Thoracic aorta (tissue), 2 donors: ENCODE data around the gene HTR4. TPM values are rescaled to one million over a fixed set of nuclear protein-coding genes. Genes with fewer than 3 reads are reported as not detected.
"Not testable (repeated sequence)": the region's sequence is repeated elsewhere in the genome, so short reads cannot be mapped to it uniquely, and the experiment has no call there.

Source experiments
- ATAC-seq: fragments of 150-250 bp; one replicate; pipeline ENCODE4 v1.8.0; 2017; ENCODE audit warnings: low read depth; ENCODE audit not compliant: insufficient number of reproducible peaks, low FRiP score
- DNase-seq: peaks from one replicate; pipeline ENCODE4 v3.0.0-alpha.2; 2020; ENCODE audit warnings: low spot score
- H3K27ac ChIP-seq, 2 donors: fragments of 200-600 bp; sonication (generic); 1 replicate in 1 of 2; 2 replicates in 1 of 2; pipeline ENCODE4 v1.5.1; 2016; ENCODE audit warnings: mild to moderate bottlenecking in 2 of 2, moderate library complexity in 2 of 2
- H3K27me3 ChIP-seq: fragments of 200-600 bp; sonication (generic); replicated peaks from 2 replicates; pipeline ENCODE4 v1.6.0; 2016; ENCODE audit warnings: mild to moderate bottlenecking; ENCODE audit not compliant: insufficient read depth
- H3K36me3 ChIP-seq: fragments of 200-600 bp; sonication (generic); one replicate; pipeline ENCODE4 v1.5.1; 2016
- H3K4me1 ChIP-seq, 2 donors: fragments of 200-600 bp; sonication (generic); 1 replicate in 1 of 2; 2 replicates in 1 of 2; pipeline versions ENCODE4 v1.5.1 to v1.6.0; 2016; ENCODE audit warnings: low read depth in 2 of 2, mild to moderate bottlenecking in 1 of 2; ENCODE audit not compliant: control insufficient read depth in 1 of 2
- H3K4me3 ChIP-seq: fragments of 200-600 bp; sonication (generic); 2 replicates; pipeline ENCODE4 v1.5.1; 2016; ENCODE audit warnings: mild to moderate bottlenecking
- H3K9me3 ChIP-seq: fragments of 200-600 bp; sonication (generic); 2 replicates; pipeline ENCODE4 v1.5.1; 2016
- CTCF ChIP-seq: fragments of 200-600 bp; sonication (generic); IDR thresholded peaks from one replicate; pipeline ENCODE4 v1.5.1; 2019; ENCODE audit warnings: antibody characterized with exemption
- total RNA-seq, 2 donors: library from RNA; depleted of rRNA; stranded (reverse); fragments of >200 nt; gene quantifications; one replicate each; pipeline versions ENCODE4 v1.1.0 to v1.2.3, GENCODE V29; 2016

Gene HTR4
- total RNA-seq, 2 donors from 2014 or later: 3.9 to 7.8 TPM

- no peak for TF ChIP-seq CTCF
- H3K27ac ChIP-seq: no peak overlapping the region
- H3K4me1 ChIP-seq: peaks cover 3 to 12% of the 10 kb centered on the region in 2 donors
- no peaks in the 10 kb centered on the region for H3K27me3 ChIP-seq
- no peak overlapping the region for H3K4me3 ChIP-seq
- no peak for DNase-seq
- no peaks in the 10 kb centered on the region for H3K36me3 ChIP-seq
- ATAC-seq: no peak
- H3K9me3 ChIP-seq: peaks cover 3% of the 10 kb centered on the region
Observed at GRCh38 chr5:148683651-148684050, 29.3 kb upstream of the HTR4 start.

- no peaks in the 10 kb centered on the region for H3K9me3 ChIP-seq
- ATAC-seq (no peak), DNase-seq (no peak)
- no peaks in the 10 kb centered on the region for H3K36me3 ChIP-seq
- peaks cover 3 to 12% of the 10 kb centered on the region in 2 donors for H3K4me1 ChIP-seq
- no peak overlapping the region for H3K4me3 ChIP-seq
- TF ChIP-seq CTCF: no peak
- H3K27ac ChIP-seq: no peak overlapping the region
- no peaks in the 10 kb centered on the region for H3K27me3 ChIP-seq
Observed at GRCh38 chr5:148682058-148683026, 28.0 kb upstream of the HTR4 start.

DNA sequence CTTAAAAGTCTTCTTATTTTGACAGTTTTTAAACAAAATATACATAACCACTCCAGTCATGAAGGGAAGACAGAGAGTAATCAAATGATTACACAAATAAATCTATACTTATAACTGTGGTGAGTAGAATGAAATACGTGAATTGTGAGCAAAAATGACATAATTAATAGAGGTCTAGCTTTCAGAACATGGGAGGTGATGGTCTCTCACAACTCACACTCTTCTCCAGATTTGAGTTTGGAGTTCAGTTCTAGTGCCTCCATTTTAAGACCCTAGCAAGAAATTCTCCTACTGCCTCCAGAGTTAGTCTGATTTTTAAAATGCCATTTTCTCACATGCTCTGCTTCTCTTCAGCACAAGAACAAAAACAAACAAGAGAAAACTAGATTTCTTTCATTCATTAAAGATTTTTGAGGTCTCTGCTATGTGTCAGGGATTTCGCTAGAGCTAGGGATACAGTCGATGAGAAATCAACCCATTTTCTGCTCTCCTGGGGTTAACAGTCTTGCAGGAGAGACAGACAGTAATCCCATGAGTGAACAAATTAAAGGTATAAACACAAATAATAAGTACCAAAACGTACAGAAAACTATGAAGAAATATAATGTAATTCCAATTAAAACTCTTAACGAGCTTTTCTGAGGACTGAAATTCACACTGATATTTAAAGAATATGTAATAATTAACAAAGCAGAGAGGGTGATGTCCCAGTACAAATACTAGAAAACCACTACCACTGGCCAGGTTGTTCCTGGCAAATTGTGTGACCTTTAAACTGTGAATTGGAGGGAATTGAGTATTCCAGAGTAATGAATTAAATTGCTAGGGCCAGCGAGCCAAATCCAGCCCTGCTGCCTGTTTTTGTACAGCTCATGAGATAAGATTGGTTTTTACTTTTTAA, 27.1 kb upstream of the HTR4 start:
- TF ChIP-seq CTCF: no peak
- no peaks in the 10 kb centered on the region for H3K9me3 ChIP-seq
- H3K4me3 ChIP-seq: no peak overlapping the region
- ATAC-seq (no peak), DNase-seq (no peak)
- no peaks in the 10 kb centered on the region for H3K27me3 ChIP-seq
- peaks cover 3 to 11% of the 10 kb centered on the region in 2 donors for H3K4me1 ChIP-seq
- no peaks in the 10 kb centered on the region for H3K36me3 ChIP-seq
- no peak overlapping the region for H3K27ac ChIP-seq

DNA sequence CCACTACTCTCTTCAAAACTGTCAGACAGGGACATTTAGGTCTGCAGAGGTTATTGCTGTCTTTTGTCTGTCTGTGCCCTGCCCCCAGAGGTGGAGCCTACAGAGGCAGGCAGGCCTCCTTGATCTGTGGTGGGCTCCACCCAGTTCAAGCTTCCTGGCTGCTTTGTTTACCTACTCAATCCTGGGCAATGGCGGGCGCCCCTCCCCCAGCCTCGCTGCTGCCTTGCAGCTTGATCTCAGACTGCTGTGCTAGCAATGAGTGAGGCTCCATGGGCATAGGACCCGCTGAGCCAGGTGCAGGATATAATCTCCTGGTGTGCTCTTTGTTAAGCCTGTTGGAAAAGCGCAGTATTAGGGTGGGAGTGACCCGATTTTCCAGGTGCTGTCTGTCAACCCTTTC, 19.4 kb upstream of the HTR4 start:
- not testable (repeated sequence) for H3K9me3 ChIP-seq, H3K27me3 ChIP-seq, H3K4me3 ChIP-seq, ATAC-seq, H3K36me3 ChIP-seq, DNase-seq, H3K27ac ChIP-seq, H3K4me1 ChIP-seq

DNA sequence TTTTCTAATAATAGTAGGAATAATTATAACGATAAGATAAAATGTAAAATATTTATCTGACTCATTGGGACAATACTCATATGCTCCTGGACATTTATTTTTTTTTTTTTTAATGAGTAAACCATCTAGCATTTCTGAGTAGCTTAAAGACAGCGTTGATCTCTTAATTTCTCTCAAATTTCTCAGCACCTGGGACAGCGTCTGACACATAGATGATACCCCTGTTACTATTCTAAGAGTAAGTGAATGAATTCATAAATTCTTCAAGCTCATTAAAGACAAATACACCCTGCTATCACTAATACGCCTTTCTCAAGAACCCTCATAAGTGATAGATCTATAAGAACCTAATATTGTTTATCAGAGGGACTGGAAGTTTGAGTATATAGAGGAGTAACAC, 12.0 kb upstream of the HTR4 start:
- Histone ChIP-seq H3K27me3 (no peaks in the 10 kb centered on the region), H3K9me3 (no peaks in the 10 kb centered on the region), H3K36me3 (no peaks in the 10 kb centered on the region), H3K4me3 (no peak overlapping the region), H3K27ac (no peak overlapping the region), H3K4me1 (no peaks in the 10 kb centered on the region)
- DNase-seq (no peak), ATAC-seq (no peak)
- no peak for TF ChIP-seq CTCF
